Activated CD8-positive, alpha-beta memory T cell treated with anti-CD3 and anti-CD28 coated beads for 24 hours (primary cell): Measurements from ENCODE around the gene ATG4D.
A peak's percentile ranks its signal among the peaks of the same experiment; 100 is the strongest.

Source experiments
- DNase-seq: peaks from one replicate; pipeline ENCODE4 v3.0.0-alpha.2; 2020

ATG4D gene

GRCh38 chr19:10582091-10582490 lies 38.4 kb downstream of the ATG4D start:
- DNase-seq, result no peak

DNA sequence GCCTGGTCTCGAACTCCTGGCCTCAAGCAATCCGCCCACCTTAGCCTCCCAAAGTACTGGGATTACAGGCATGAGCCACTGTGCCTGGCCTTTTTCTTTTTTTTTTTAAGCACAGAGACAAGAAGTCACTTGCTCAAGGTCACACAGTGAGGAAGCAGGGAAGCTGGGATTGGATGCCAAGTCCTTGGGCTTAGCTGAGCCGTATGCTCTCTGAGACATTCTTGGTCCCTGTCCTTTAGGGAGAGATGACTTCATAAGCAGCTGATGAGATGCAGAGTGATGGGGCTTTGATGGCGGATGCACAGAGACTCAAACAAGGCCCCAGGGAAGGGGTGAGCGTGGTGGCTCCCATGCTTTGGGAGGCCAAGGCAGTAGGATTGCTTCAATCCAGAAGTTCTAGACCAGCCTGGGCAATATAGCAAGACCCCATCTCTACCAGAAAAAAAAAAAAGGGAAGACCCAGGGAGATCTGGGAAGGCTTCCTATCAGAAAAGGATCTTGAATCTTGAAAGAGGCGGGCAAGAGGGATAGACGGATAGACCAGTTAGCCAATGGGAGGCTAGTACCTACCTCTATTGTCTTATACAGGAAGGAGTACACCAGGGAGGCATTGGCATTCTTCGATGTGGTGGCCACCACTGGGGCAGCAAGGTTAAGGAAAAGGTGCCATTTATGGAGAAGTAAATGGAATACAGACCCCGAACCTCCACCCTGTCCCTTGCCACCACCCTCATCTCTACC lies 39.5 kb downstream of the ATG4D start:
- DNase-seq, result no peak

GRCh38 chr19:10586396-10586795 lies 42.7 kb downstream of the ATG4D start:
- no peak for DNase-seq

DNA sequence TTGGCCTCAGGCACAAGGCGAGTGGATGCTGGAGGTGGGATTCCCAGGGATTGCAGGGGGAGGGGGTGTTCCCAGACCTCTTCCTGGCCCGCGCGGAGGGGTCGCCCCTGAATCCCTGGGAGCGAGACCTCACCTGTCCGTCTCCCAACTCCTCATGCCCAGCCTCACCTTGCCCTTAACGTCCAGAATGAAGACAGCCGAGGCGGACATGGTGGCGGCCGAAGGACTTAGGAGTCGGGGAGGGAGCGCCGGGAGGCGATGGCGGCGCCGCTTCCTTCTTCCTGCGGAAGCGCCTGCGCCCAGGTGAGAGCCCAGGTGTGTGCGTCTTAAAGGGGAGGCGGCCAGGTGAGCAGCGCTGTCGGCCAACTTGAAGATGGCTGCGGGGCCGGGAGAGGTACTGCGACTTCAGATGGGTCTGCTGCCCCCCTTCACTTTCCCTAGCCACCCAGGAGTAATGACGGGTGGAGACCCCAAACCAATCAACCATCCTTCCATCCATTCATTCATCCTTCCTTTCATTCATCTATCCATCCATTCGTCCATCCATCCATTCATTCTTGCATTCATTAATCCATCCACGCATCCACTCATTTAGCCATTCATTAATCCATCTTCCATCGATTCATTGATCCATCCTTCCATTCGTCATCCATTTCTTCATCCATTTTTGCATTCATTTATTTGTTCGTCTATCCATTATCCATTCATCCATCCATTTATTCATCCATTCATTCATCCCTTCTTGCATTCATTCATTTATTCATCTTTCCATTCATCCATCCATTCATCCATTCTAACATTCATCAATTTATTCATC lies 43.5 kb downstream of the ATG4D start, which contains the start of gene AP1M2:
Gene AP1M2, minus strand, starts transcription at position 291 of the 817 bp plus-strand sequence. Its CDS starts 81 bp downstream, at position 210.
- no peak for DNase-seq

GRCh38 chr19:10587839-10588150 lies 44.1 kb downstream of the ATG4D start:
- no peak for DNase-seq

- DNase-seq, result no peak
Measured at GRCh38 chr19:10593148-10593547, 49.4 kb downstream of the ATG4D start.

DNA sequence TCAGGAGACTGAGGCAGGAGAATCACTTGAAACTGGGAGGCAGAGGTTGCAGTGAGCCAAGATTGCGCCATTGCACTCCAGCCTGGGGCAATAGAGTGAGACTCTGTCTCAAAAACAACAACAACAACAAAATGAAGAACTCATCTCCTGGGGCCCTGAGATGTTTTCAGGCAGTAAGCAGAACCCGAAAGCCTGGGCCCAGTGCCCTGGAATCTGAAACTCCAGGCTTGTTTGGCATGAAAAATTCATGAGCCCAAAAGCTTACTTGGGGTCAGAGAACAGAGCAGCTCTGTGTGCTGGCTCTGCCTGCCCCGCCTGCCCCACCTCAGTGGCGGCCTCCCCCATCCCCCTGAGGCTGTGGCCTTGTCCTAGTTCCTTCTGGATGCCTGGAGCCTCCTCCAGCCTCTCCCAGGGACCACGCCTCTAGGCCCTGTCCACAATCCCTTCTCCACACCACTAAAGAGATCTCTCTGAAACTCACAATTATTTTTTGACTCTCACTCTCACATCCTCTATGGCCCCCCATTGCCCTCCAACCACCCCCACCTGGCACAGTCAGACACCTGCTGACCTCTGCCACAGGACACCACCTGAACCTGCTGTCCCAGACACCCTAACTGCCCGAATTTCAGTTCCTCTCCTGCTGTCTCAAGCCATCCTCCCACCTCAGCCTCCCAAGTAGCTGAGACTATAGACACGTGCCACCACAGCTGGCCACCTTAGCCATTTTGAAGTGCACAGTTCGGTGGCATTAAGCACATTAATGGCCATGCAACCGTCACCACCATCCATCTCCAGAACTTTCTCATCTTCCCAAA lies 50.3 kb downstream of the ATG4D start:
- DNase-seq, result no peak

DNA sequence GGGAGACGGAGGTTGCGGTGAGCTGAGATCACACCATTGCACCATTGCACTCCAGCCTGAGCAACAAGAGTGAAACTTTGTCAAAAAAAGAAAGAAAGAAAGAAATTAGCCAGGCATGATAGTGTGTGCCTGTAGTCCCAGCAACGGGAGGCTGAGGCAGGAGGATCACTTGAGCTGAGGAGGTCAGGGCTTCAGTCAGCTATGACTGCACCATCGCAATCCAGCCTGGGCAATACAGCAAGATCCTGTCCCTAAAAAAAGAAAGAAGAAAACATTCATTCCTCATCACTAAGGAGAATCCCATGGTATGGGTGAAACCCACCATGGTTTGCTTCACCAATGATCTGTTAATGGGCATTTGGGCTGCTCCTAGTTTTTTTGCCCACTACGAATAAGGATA lies 56.4 kb downstream of the ATG4D start:
- DNase-seq, result no peak

- DNase-seq, result no peak
Measured at GRCh38 chr19:10601999-10602329, 58.3 kb downstream of the ATG4D start.

GRCh38 chr19:10602330-10603083 lies 58.8 kb downstream of the ATG4D start:
- peak; percentile 93 for DNase-seq
